Fibroblast of lung (primary cell): Measurements from ENCODE around the gene RHOT1. TPM values are rescaled to one million over a fixed set of nuclear protein-coding genes. Genes with fewer than 3 reads are reported as not detected.
"Not testable (repeated sequence)": the region's sequence is repeated elsewhere in the genome, so short reads cannot be mapped to it uniquely, and the experiment has no call there.

Experiments used
- DNase-seq, 2 donors: peaks; one replicate each; pipeline versions ENCODE4 v3.0.0 to v3.0.0-alpha.2; 2010; ENCODE audit warnings: low read depth in 2 of 2
- H2AFZ ChIP-seq: 2 replicates; pipeline ENCODE4 v1.5.1; 2012; ENCODE audit warnings: low read length, control low read depth, inconsistent platforms
- H3K27ac ChIP-seq: 2 replicates; pipeline ENCODE4 v1.5.1; 2011; ENCODE audit warnings: low read length, control low read depth; ENCODE audit not compliant: insufficient read depth
- H3K27me3 ChIP-seq: 2 replicates; pipeline ENCODE4 v1.5.1; 2011; ENCODE audit warnings: mild to moderate bottlenecking, low read length; ENCODE audit not compliant: control insufficient read depth, insufficient read depth
- H3K36me3 ChIP-seq: 2 replicates; pipeline ENCODE4 v1.5.1; 2011; ENCODE audit warnings: low read length; ENCODE audit not compliant: control insufficient read depth, insufficient read depth
- H3K4me1 ChIP-seq: 2 replicates; pipeline ENCODE4 v1.5.1; 2011; ENCODE audit warnings: low read length; ENCODE audit not compliant: control insufficient read depth, insufficient read depth; ENCODE audit errors: extremely low read depth
- H3K4me2 ChIP-seq: 2 replicates; pipeline ENCODE4 v1.5.1; 2011; ENCODE audit warnings: low read length, control low read depth; ENCODE audit not compliant: insufficient read depth; ENCODE audit errors: extremely low read depth
- H3K4me3 ChIP-seq, 4 experiments: fragments of 200-600 bp in 1 of 4; sonication (generic) in 1 of 4; replicated peaks in 1 of 4; 2 replicates each; pipeline ENCODE4 v1.5.1; 2011 to 2016; ENCODE audit warnings: low read length in 4 of 4, low read depth in 3 of 4, mild to moderate bottlenecking in 3 of 4, control low read depth in 2 of 4, inconsistent platforms in 1 of 4, mixed read lengths in 1 of 4; ENCODE audit not compliant: insufficient read depth in 1 of 4; ENCODE audit errors: control extremely low read depth in 1 of 4
- H3K79me2 ChIP-seq: 2 replicates; pipeline ENCODE4 v1.5.1; 2012; ENCODE audit warnings: mild to moderate bottlenecking, low read length, inconsistent platforms; ENCODE audit not compliant: control insufficient read depth, insufficient read depth
- H3K9ac ChIP-seq: 2 replicates; pipeline ENCODE4 v1.5.1; 2011; ENCODE audit warnings: mild to moderate bottlenecking, low read length, control low read depth; ENCODE audit not compliant: insufficient read depth
- H3K9me3 ChIP-seq: 2 replicates; pipeline ENCODE4 v1.5.1; 2012; ENCODE audit warnings: low read depth, low read length; ENCODE audit not compliant: control insufficient read depth, insufficient read depth
- H4K20me1 ChIP-seq: 2 replicates; pipeline ENCODE4 v1.5.1; 2011; ENCODE audit warnings: low read length; ENCODE audit not compliant: control insufficient read depth, insufficient read depth; ENCODE audit errors: extremely low read depth
- CTCF ChIP-seq, 2 donors: IDR thresholded peaks in 1 of 2; conservative IDR thresholded peaks in 1 of 2; 1 replicate in 1 of 2; 2 replicates in 1 of 2; pipeline ENCODE4 v1.5.1; 2011 to 2012; ENCODE audit warnings: low read length in 2 of 2, control low read depth in 1 of 2, inconsistent platforms in 1 of 2, low read depth in 1 of 2, mild to moderate bottlenecking in 1 of 2
- EZH2 ChIP-seq: IDR thresholded peaks from 2 replicates; pipeline ENCODE4 v1.5.1; 2012; ENCODE audit warnings: low read length, control low read depth, mild to moderate bottlenecking; ENCODE audit errors: missing control alignments
- polyA plus RNA-seq, 2 donors: library from polyadenylated mRNA; depleted of rRNA in 1 of 2; stranded (reverse) in 1 of 2; unstranded in 1 of 2; fragments of >200 nt; gene quantifications; 2 replicates each; pipeline ENCODE4 v1.2.1, GENCODE V29; 2011 to 2012; ENCODE audit warnings: missing spikeins in 1 of 2
- total RNA-seq: library from RNA; depleted of rRNA; stranded (reverse); fragments of >200 nt; gene quantifications from 2 replicates; pipeline ENCODE4 v1.2.1, GENCODE V29; 2014

RHOT1 gene
- total and polyA plus RNA-seq, 2 donors (not counting 1 experiment from before 2014, with no cell fraction given), result 45.6 to 58.8 TPM

- Histone ChIP-seq H3K79me2 (peaks cover 21% of the 10 kb centered on the region), H3K36me3 (peaks cover 3% of the 10 kb centered on the region), H3K4me3 (no peak overlapping the region), H3K9me3 (no peaks in the 10 kb centered on the region), H3K4me1 (peaks cover 14% of the 10 kb centered on the region), H3K4me2 (no peak overlapping the region), H3K9ac (no peak overlapping the region), H3K27me3 (no peaks in the 10 kb centered on the region), H4K20me1 (no peaks in the 10 kb centered on the region), H3K27ac (peak overlapping the region; percentile 6), H2AFZ (no peak overlapping the region)
- no peak for TF ChIP-seq CTCF (conservative IDR thresholded peaks at IDR 0.05 in 1 of 2, IDR thresholded peaks at IDR 0.05 in 1 of 2; ENCODE audit: low read depth in 1 of 2, low read length in 2 of 2)
- no peak for TF ChIP-seq EZH2
- peak in 1 of 2 donors; percentile 88 for DNase-seq
Observed at GRCh38 chr17:32161029-32161428, 18.7 kb downstream of the RHOT1 start.

GRCh38 chr17:32161506-32162365 is 19.4 kb downstream of the RHOT1 start:
- Histone ChIP-seq H3K27ac (peak overlapping the region; percentile 77), H2AFZ (no peak overlapping the region), H3K9ac (no peak overlapping the region), H3K27me3 (no peaks in the 10 kb centered on the region), H3K4me2 (peak overlapping the region; percentile 60), H3K9me3 (no peaks in the 10 kb centered on the region), H3K79me2 (peaks cover 21% of the 10 kb centered on the region), H3K4me1 (peaks cover 14% of the 10 kb centered on the region), H4K20me1 (no peaks in the 10 kb centered on the region), H3K36me3 (peaks cover 3% of the 10 kb centered on the region), H3K4me3 (peak overlapping the region in 1 of 4 experiments; percentile 26)
- peak; percentile 91 to 95 for DNase-seq
- TF ChIP-seq CTCF (conservative IDR thresholded peaks at IDR 0.05 in 1 of 2, IDR thresholded peaks at IDR 0.05 in 1 of 2; ENCODE audit: low read depth in 1 of 2, low read length in 2 of 2), result no peak
- no peak for TF ChIP-seq EZH2

GRCh38 chr17:32174889-32175288 is 32.6 kb downstream of the RHOT1 start:
- H4K20me1 ChIP-seq, result no peaks in the 10 kb centered on the region

GRCh38 chr17:32178679-32179078 is 36.4 kb downstream of the RHOT1 start:
- not testable (repeated sequence) for DNase-seq, H4K20me1 ChIP-seq, H3K9ac ChIP-seq, H3K27me3 ChIP-seq, H3K4me1 ChIP-seq, H2AFZ ChIP-seq, H3K4me3 ChIP-seq, H3K79me2 ChIP-seq, H3K36me3 ChIP-seq, H3K9me3 ChIP-seq, H3K27ac ChIP-seq, H3K4me2 ChIP-seq

More at GRCh38 chr17:32174889-32175288, 32.6 kb downstream of the RHOT1 start:
- H3K4me1 ChIP-seq, result no peaks in the 10 kb centered on the region
- H3K9ac ChIP-seq, result no peak overlapping the region
- H3K27me3 ChIP-seq, result no peaks in the 10 kb centered on the region
- no peak for TF ChIP-seq CTCF (conservative IDR thresholded peaks at IDR 0.05 in 1 of 2, IDR thresholded peaks at IDR 0.05 in 1 of 2; ENCODE audit: low read depth in 1 of 2, low read length in 2 of 2)
- TF ChIP-seq EZH2, result no peak
- no peak overlapping the region for H3K27ac ChIP-seq
- H3K36me3 ChIP-seq, result peaks cover 5% of the 10 kb centered on the region
- H3K4me3 ChIP-seq, result no peak overlapping the region
- no peaks in the 10 kb centered on the region for H3K79me2 ChIP-seq
- no peak for DNase-seq
- no peaks in the 10 kb centered on the region for H3K9me3 ChIP-seq
- H2AFZ ChIP-seq, result no peak overlapping the region
- no peak overlapping the region for H3K4me2 ChIP-seq
